Nephron (organoid): Measurements from ENCODE around the gene JAZF1.

Experiments
- H3K27ac Mint-ChIP-seq, 3 experiments: 2 replicates each; pipeline ENCODE4 v1.8.0; 2020; ENCODE audit warnings: mixed read lengths in 3 of 3, mild to moderate bottlenecking in 2 of 3, moderate library complexity in 1 of 3
- H3K27me3 Mint-ChIP-seq: 2 replicates; pipeline ENCODE4 v1.8.0; 2021; ENCODE audit warnings: low read depth, mild to moderate bottlenecking, moderate library complexity, mixed read lengths
- H3K36me3 Mint-ChIP-seq: 2 replicates; pipeline ENCODE4 v1.8.0; 2020; ENCODE audit warnings: low read depth, mixed read lengths
- H3K4me1 Mint-ChIP-seq: 2 replicates; pipeline ENCODE4 v1.8.0; 2020; ENCODE audit warnings: mixed read lengths
- H3K4me3 Mint-ChIP-seq, 3 experiments: 2 replicates each; pipeline ENCODE4 v1.8.0; 2020; ENCODE audit warnings: mild to moderate bottlenecking in 3 of 3, mixed read lengths in 3 of 3, moderate library complexity in 2 of 3
- H3K9me3 Mint-ChIP-seq: 2 replicates; pipeline ENCODE4 v1.8.0; 2020; ENCODE audit warnings: mixed read lengths
- CTCF ChIP-seq, 3 experiments: fragments of 200-600 bp; sonication (generic); IDR thresholded peaks; one replicate each; pipeline ENCODE4 v1.5.0; 2021; ENCODE audit warnings: antibody characterized with exemption in 3 of 3; ENCODE audit not compliant: unreplicated experiment in 3 of 3

The JAZF1 gene

GRCh38 chr7:28046035-28046434, 134.6 kb downstream of the JAZF1 start:
- H3K27me3 Mint-ChIP-seq: no peaks in the 10 kb centered on the region
- H3K27ac Mint-ChIP-seq: no peak overlapping the region
- no peak for TF ChIP-seq CTCF (IDR thresholded peaks at IDR 0.05; ENCODE audit: unreplicated experiment in 3 of 3)
- H3K36me3 Mint-ChIP-seq: no peaks in the 10 kb centered on the region
- H3K9me3 Mint-ChIP-seq: peaks cover 2% of the 10 kb centered on the region
- H3K4me3 Mint-ChIP-seq: no peak overlapping the region
- no peaks in the 10 kb centered on the region for H3K4me1 Mint-ChIP-seq

DNA sequence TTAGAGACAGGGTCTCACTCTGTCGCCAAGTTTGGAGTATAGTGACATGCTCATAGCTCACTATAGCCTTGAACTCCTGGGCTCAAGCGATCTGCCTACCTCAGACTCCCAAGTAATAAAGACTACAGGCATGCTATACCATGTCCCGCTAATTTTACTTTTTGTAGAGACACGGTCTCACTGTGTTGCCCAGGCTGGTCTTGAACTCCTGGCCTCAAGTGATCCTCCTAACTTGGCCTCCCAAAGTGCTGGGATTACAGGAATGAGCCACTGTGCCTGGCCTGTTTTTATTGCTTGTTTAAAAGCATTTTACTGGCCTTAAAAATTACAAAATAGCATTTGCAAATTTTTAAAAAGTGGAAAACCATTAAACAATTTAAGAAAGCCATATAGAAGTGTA, 135.0 kb downstream of the JAZF1 start:
- H3K9me3 Mint-ChIP-seq: peaks cover 2% of the 10 kb centered on the region
- no peak overlapping the region for H3K27ac Mint-ChIP-seq
- no peaks in the 10 kb centered on the region for H3K27me3 Mint-ChIP-seq
- TF ChIP-seq CTCF (IDR thresholded peaks at IDR 0.05; ENCODE audit: unreplicated experiment in 3 of 3): no peak
- no peaks in the 10 kb centered on the region for H3K36me3 Mint-ChIP-seq
- H3K4me3 Mint-ChIP-seq: no peak overlapping the region
- H3K4me1 Mint-ChIP-seq: no peaks in the 10 kb centered on the region

DNA sequence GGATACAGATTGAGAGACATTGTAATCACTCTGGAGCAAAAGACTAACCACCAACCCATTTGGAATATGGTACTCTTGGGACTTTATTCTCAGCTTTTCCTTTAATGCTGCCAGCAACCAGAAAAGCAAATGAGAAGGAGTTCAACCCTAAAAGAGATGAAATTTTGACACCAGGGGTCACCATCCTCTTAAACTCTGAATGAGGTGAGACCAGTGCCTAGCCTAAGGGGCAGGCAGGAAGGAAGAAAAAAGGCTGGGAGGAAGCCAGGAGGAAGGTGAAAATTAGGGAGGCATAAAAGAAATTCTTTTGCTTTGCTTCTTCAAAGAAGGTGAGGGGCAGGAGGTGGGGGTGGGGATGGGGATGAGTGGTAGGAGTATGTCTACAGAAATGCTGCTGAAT, 135.8 kb downstream of the JAZF1 start:
- no peaks in the 10 kb centered on the region for H3K36me3 Mint-ChIP-seq
- no peak for TF ChIP-seq CTCF (IDR thresholded peaks at IDR 0.05; ENCODE audit: unreplicated experiment in 3 of 3)
- peaks cover 2% of the 10 kb centered on the region for H3K9me3 Mint-ChIP-seq
- no peak overlapping the region for H3K4me3 Mint-ChIP-seq
- peaks cover 5% of the 10 kb centered on the region for H3K4me1 Mint-ChIP-seq
- H3K27ac Mint-ChIP-seq: no peak overlapping the region
- no peaks in the 10 kb centered on the region for H3K27me3 Mint-ChIP-seq

DNA sequence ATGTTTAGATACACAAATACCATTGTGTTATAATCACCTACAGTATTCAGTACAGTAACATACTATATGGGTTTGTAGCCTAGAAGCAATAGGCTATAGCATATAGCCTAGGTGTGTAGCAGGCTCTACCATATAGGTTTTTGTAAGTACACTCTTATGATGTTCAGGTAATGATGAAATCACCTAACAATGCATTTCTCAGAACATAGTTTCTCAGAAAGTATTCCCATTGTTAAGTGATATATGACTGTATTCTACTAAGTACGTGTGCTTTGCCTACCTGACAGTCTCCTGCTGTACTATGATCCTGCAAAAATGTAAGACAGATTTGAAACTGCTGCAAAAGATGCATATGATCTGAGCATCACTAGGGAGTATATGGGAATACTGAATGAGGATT, 137.9 kb downstream of the JAZF1 start:
- Mint-ChIP-seq H3K27me3 (no peaks in the 10 kb centered on the region), H3K36me3 (no peaks in the 10 kb centered on the region), H3K9me3 (no peaks in the 10 kb centered on the region), H3K27ac (no peak overlapping the region), H3K4me1 (peaks cover 5% of the 10 kb centered on the region), H3K4me3 (no peak overlapping the region)
- no peak for TF ChIP-seq CTCF (IDR thresholded peaks at IDR 0.05; ENCODE audit: unreplicated experiment in 3 of 3)

DNA sequence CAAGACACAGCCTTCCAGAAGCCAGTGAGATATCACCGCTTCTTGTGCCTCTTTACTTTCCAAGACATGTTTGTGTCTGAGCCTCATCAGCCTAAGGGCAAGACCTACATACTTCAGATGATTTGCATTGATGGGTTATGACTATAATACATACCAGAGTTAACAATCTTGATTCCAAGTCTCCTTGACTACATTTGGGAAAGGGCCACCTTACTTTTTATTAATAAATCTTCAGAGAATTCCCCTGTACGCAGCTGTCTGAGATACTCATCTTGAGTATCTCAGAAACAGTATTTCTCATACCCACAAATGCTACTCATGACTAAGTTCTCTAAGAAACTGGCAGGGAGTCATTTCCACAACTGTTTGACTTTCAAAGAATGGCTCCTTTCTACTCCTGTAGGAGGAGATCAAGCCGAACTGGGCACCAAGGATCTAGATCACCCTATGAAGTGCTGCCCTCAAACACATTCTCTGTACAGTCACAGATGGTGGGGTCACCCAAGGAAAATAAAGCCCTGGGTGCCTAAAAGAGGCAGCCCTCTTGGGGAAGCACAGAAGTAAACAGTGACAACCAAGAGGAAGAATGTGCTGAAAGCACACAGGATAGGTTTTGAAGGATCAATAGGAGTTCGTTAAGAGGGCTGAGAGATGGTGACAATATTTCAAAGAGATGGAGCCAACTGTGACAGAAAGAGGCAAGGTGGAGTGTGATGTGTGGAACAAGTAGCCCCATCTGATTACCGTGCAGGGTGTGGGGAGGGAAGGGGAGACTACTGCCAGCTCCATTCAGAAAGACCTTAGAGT, 138.9 kb downstream of the JAZF1 start:
- no peaks in the 10 kb centered on the region for H3K36me3 Mint-ChIP-seq
- no peak for TF ChIP-seq CTCF (IDR thresholded peaks at IDR 0.05; ENCODE audit: unreplicated experiment in 3 of 3)

GRCh38 chr7:28038175-28038797, 142.3 kb downstream of the JAZF1 start:
- H3K27ac Mint-ChIP-seq: no peak overlapping the region
- H3K9me3 Mint-ChIP-seq: no peaks in the 10 kb centered on the region
- peaks cover 18% of the 10 kb centered on the region for H3K4me1 Mint-ChIP-seq
- no peak for TF ChIP-seq CTCF (IDR thresholded peaks at IDR 0.05; ENCODE audit: unreplicated experiment in 3 of 3)
- H3K27me3 Mint-ChIP-seq: peaks cover 2% of the 10 kb centered on the region
- H3K4me3 Mint-ChIP-seq: no peak overlapping the region
- H3K36me3 Mint-ChIP-seq: no peaks in the 10 kb centered on the region

More for the DNA sequence above, 138.9 kb downstream of the JAZF1 start:
- H3K27me3 Mint-ChIP-seq: no peaks in the 10 kb centered on the region
- no peaks in the 10 kb centered on the region for H3K9me3 Mint-ChIP-seq
- H3K27ac Mint-ChIP-seq: no peak overlapping the region
- H3K4me3 Mint-ChIP-seq: no peak overlapping the region
- peaks cover 14% of the 10 kb centered on the region for H3K4me1 Mint-ChIP-seq
